ENCODE data around the gene KCNIP2. TPM values are rescaled to one million over a fixed set of nuclear protein-coding genes. Genes with fewer than 3 reads are reported as not detected.

The KCNIP2 gene
- total RNA-seq, 3 donors from 2014 or later: 11.9 to 90.4 (median 20.6) TPM

DNA sequence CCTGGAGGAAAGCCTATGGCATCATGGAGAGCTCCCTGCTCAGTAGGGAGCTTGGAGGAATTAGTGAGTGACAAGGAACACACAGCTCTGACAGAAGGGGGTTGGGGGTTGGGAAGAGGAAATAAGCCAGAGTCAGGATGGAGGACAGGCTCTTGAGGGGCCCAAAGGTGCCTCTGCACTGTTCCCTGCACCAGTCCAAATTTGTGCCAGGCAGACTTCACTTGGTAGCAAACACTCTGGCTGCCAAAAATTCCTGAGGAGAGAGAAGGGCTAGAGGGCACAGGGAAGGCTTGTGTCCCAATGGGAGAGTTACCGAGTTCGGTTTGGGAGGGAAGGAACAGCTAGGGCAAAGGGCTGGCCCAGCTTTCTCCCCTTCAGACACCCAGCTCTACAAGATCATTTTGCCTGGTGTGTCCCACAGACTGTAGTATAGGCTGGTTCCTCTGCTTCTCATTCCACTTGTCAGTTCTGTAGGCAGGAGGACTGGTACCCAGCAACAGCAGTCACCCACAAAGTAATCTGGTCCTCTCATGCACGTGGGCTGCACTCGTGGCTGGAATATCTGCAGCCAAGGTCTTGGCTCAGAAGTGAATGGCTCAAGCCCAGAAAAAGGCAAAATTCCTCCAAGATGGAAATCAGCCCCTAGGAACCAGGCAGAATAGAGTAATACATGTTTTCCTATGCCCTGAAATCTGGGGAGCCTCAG lies 8.0 kb upstream of the KCNIP2 start:
- no peak overlapping the region for H3K4me3 ChIP-seq
- TF ChIP-seq POLR2AphosphoS5 (IDR thresholded peaks at IDR 0.05) (no peak), CTCF (IDR thresholded peaks at IDR 0.05) (no peak), POLR2A (IDR thresholded peaks at IDR 0.05) (no peak)
- H3K27me3 ChIP-seq: no peaks in the 10 kb centered on the region
- H3K36me3 ChIP-seq: no peaks in the 10 kb centered on the region
- DNase-seq (ENCODE audit: low spot score in 2 of 2): no peak
- no peaks in the 10 kb centered on the region for H3K9me3 ChIP-seq
- H3K27ac ChIP-seq: no peak overlapping the region
- intact Hi-C loops (cut with DNase I; ENCODE audit: low total_unique reads): no loop called here
- no peaks in the 10 kb centered on the region for H3K4me1 ChIP-seq

DNA sequence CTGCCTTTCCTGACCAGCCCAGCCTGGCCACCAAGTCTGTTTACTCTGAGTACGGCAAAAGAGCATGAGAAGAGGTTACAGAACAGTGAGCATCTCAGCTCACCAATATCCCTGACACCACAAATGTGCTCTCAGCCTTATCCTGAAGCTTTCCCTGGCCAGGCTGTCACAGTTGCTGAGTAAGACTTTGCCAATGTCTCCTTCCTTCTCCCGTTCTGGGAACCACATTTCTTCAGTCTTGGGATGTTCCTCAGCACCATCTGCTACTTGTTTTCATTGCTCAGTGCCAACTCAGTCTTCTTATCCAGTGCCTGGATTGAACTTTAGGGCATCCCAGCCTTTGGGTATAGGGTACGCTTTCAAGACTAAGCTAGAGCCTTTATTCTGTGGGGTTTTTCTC lies 7.1 kb upstream of the KCNIP2 start:
- no peak overlapping the region for H3K27ac ChIP-seq
- TF ChIP-seq POLR2AphosphoS5 (IDR thresholded peaks at IDR 0.05) (no peak), CTCF (IDR thresholded peaks at IDR 0.05) (no peak)
- H3K9me3 ChIP-seq: no peaks in the 10 kb centered on the region
- no peaks in the 10 kb centered on the region for H3K36me3 ChIP-seq
- H3K27me3 ChIP-seq: no peaks in the 10 kb centered on the region
- H3K4me1 ChIP-seq: no peaks in the 10 kb centered on the region
- intact Hi-C loops (cut with DNase I; ENCODE audit: low total_unique reads): no loop called here
- no peak overlapping the region for H3K4me3 ChIP-seq
- DNase-seq (ENCODE audit: low spot score in 2 of 2): no peak

- Histone ChIP-seq H3K36me3 (no peaks in the 10 kb centered on the region), H3K4me1 (no peaks in the 10 kb centered on the region), H3K4me3 (no peak overlapping the region), H3K27me3 (no peaks in the 10 kb centered on the region), H3K9me3 (no peaks in the 10 kb centered on the region), H3K27ac (no peak overlapping the region)
- DNase-seq (ENCODE audit: low spot score in 2 of 2): no peak
- intact Hi-C loops (cut with DNase I; ENCODE audit: low total_unique reads): no loop called here
- no peak for TF ChIP-seq POLR2A (IDR thresholded peaks at IDR 0.05)
- no peak for TF ChIP-seq CTCF (IDR thresholded peaks at IDR 0.05)
- no peak for TF ChIP-seq POLR2AphosphoS5 (IDR thresholded peaks at IDR 0.05)
Measured at GRCh38 chr10:101848894-101849351, 5.3 kb upstream of the KCNIP2 start.

- intact Hi-C loops (cut with DNase I; ENCODE audit: low total_unique reads): no loop called here
- H3K36me3 ChIP-seq: no peaks in the 10 kb centered on the region
- no peak for DNase-seq (ENCODE audit: low spot score in 2 of 2)
- no peaks in the 10 kb centered on the region for H3K27me3 ChIP-seq
- TF ChIP-seq POLR2A (IDR thresholded peaks at IDR 0.05) (no peak), POLR2AphosphoS5 (IDR thresholded peaks at IDR 0.05) (no peak), CTCF (IDR thresholded peaks at IDR 0.05) (no peak)
- no peak overlapping the region for H3K27ac ChIP-seq
- no peaks in the 10 kb centered on the region for H3K4me1 ChIP-seq
- H3K9me3 ChIP-seq: no peaks in the 10 kb centered on the region
- H3K4me3 ChIP-seq: no peak overlapping the region
Measured at GRCh38 chr10:101848408-101848807, 4.8 kb upstream of the KCNIP2 start.

GRCh38 chr10:101845893-101846292 lies 2.3 kb upstream of the KCNIP2 start:
- Histone ChIP-seq H3K9me3 (no peaks in the 10 kb centered on the region), H3K4me1 (peaks cover 0 to under 1% of the 10 kb centered on the region in 2 donors), H3K27me3 (no peaks in the 10 kb centered on the region), H3K36me3 (no peaks in the 10 kb centered on the region), H3K27ac (no peak overlapping the region), H3K4me3 (no peak overlapping the region)
- TF ChIP-seq POLR2A (IDR thresholded peaks at IDR 0.05) (no peak), CTCF (IDR thresholded peaks at IDR 0.05) (no peak)
- intact Hi-C loops (cut with DNase I; ENCODE audit: low total_unique reads): no loop called here
- DNase-seq (ENCODE audit: low spot score in 2 of 2): no peak
